WTC11 (cell line): ENCODE measurements around the gene HOXC5. TPM values are rescaled to one million over a fixed set of nuclear protein-coding genes. Genes with fewer than 3 reads are reported as not detected.

Experiments used
- ATAC-seq: fragments of 200-7000 bp; cut with Tn5 transposase; 2 replicates; pipeline ENCODE4 v1.10.0; 2021; ENCODE audit warnings: mild to moderate bottlenecking, moderate library complexity
- CTCF ChIA-PET: fragments of 300-600 bp; sonication (Branson Sonifier 250); formaldehyde crosslinking; loops from one replicate; lab custom pipeline; 2021; ENCODE audit warnings: antibody characterized with exemption; lab: Charles Lee
- POLR2A ChIA-PET: fragments of 350-600 bp; sonication (Branson Sonifier 250); formaldehyde crosslinking; loops from one replicate; lab custom pipeline; 2021; ENCODE audit warnings: antibody characterized with exemption; lab: Charles Lee
- DNase-seq: peaks from one replicate; pipeline ENCODE4 v3.0.0; 2021; ENCODE audit warnings: low spot score
- H3K27ac Mint-ChIP-seq: 2 replicates; pipeline ENCODE4 v1.8.0; 2021; ENCODE audit warnings: mixed read lengths
- H3K27me3 Mint-ChIP-seq: 2 replicates; pipeline ENCODE4 v1.8.0; 2021; ENCODE audit warnings: low read depth, mild to moderate bottlenecking, moderate library complexity, mixed read lengths
- H3K36me3 Mint-ChIP-seq: 2 replicates; pipeline ENCODE4 v1.8.0; 2021; ENCODE audit warnings: mixed read lengths
- H3K4me1 Mint-ChIP-seq: 2 replicates; pipeline ENCODE4 v1.8.0; 2022; ENCODE audit warnings: mixed read lengths
- H3K4me3 Mint-ChIP-seq: 2 replicates; pipeline ENCODE4 v1.8.0; 2021; ENCODE audit warnings: mild to moderate bottlenecking, moderate library complexity, mixed read lengths
- H3K9me3 Mint-ChIP-seq: 2 replicates; pipeline ENCODE4 v1.8.0; 2021; ENCODE audit warnings: mixed read lengths
- AFF4 ChIP-seq: sonication (generic); formaldehyde crosslinking; IDR thresholded peaks from 2 replicates; pipeline ENCODE4 v1.8.1; 2023; ENCODE audit warnings: mild to moderate bottlenecking, missing genetic modification reagents, borderline replicate concordance
- AR ChIP-seq: fragments of 250-450 bp; sonication (Bioruptor Pico); IDR thresholded peaks from 2 replicates; pipeline ENCODE4 v1.9.0; 2021; ENCODE audit warnings: mild to moderate bottlenecking
- ATF6 ChIP-seq: sonication (generic); formaldehyde crosslinking; IDR thresholded peaks from 2 replicates; pipeline ENCODE4 v1.8.1; 2023; ENCODE audit warnings: mild to moderate bottlenecking, missing genetic modification reagents
- CTCF ChIP-seq: fragments of 200-600 bp; IDR thresholded peaks from 2 replicates; pipeline ENCODE4 v1.8.0; 2022; ENCODE audit warnings: antibody characterized with exemption
- FOXJ3 ChIP-seq: sonication (generic); formaldehyde crosslinking; IDR thresholded peaks from 2 replicates; pipeline ENCODE4 v1.9.0; 2021; ENCODE audit warnings: missing genetic modification reagents, mild to moderate bottlenecking, borderline replicate concordance
- FOXP1 ChIP-seq: sonication (generic); formaldehyde crosslinking; IDR thresholded peaks from 2 replicates; pipeline ENCODE4 v1.8.0; 2022; ENCODE audit warnings: missing genetic modification reagents, mild to moderate bottlenecking, moderate library complexity, borderline replicate concordance
- KAT7 ChIP-seq: sonication (generic); formaldehyde crosslinking; IDR thresholded peaks from 2 replicates; pipeline ENCODE4 v1.8.1; 2023; ENCODE audit warnings: missing genetic modification reagents, mild to moderate bottlenecking, borderline replicate concordance
- NR2C2 ChIP-seq: sonication (generic); formaldehyde crosslinking; IDR thresholded peaks from 2 replicates; pipeline ENCODE4 v1.8.0; 2022; ENCODE audit warnings: mild to moderate bottlenecking, missing genetic modification reagents
- OVOL2 ChIP-seq: fragments of 250-450 bp; sonication (Bioruptor Pico); IDR thresholded peaks from 2 replicates; pipeline ENCODE4 v1.9.0; 2021; ENCODE audit warnings: mild to moderate bottlenecking, borderline replicate concordance
- SMAD3 ChIP-seq: sonication (generic); formaldehyde crosslinking; IDR thresholded peaks from 2 replicates; pipeline ENCODE4 v1.8.0; 2022; ENCODE audit warnings: missing genetic modification reagents, mild to moderate bottlenecking, borderline replicate concordance
- SMAD4 ChIP-seq: sonication (generic); formaldehyde crosslinking; IDR thresholded peaks from 2 replicates; pipeline ENCODE4 v1.8.0; 2022; ENCODE audit warnings: mild to moderate bottlenecking, missing genetic modification reagents
- SOX15 ChIP-seq: fragments of 250-450 bp; sonication (Bioruptor Pico); IDR thresholded peaks from 2 replicates; pipeline ENCODE4 v1.9.0; 2021; ENCODE audit warnings: mild to moderate bottlenecking
- STAT6 ChIP-seq: sonication (generic); formaldehyde crosslinking; conservative IDR thresholded peaks from 2 replicates; pipeline ENCODE4 v1.8.1; 2023; ENCODE audit warnings: mild to moderate bottlenecking, low read depth, missing genetic modification reagents, moderate library complexity
- ZNF263 ChIP-seq: sonication (generic); formaldehyde crosslinking; IDR thresholded peaks from 2 replicates; pipeline ENCODE4 v1.8.1; 2022; ENCODE audit warnings: low read depth, mild to moderate bottlenecking, moderate library complexity, missing genetic modification reagents
- ZNF317 ChIP-seq: sonication (generic); formaldehyde crosslinking; IDR thresholded peaks from 2 replicates; pipeline ENCODE4 v1.8.1; 2023; ENCODE audit warnings: low read depth, mild to moderate bottlenecking, moderate library complexity, missing genetic modification reagents, borderline replicate concordance
- total RNA-seq: library from RNA; stranded (reverse); gene quantifications from 3 replicates; pipeline ENCODE4 v1.2.3, GENCODE V29; 2021

HOXC5 gene
- total RNA-seq, 1 experiment from 2014 or later: not detected

- H3K4me3 Mint-ChIP-seq: no peak overlapping the region
- peaks cover 21% of the 10 kb centered on the region for H3K4me1 Mint-ChIP-seq
- ChIA-PET CTCF (interaction anchor here (0.6 to 4.8 kb wide), 6 partner anchors 9 to 171 kb away, joined by 3 to 23 read pairs (median 4); no protein-coding TSS in a partner anchor), POLR2A (no interaction called here)
- DNase-seq (no peak), ATAC-seq (no peak)
- no peaks in the 10 kb centered on the region for H3K36me3 Mint-ChIP-seq
- H3K27me3 Mint-ChIP-seq: peaks cover 99% of the 10 kb centered on the region
- TF ChIP-seq KAT7 (no peak), FOXJ3 (CRISPR knock-in tag) (no peak), SOX15 (CRISPR knock-in tag) (no peak)
- TF ChIP-seq, all 79 proteins: peak for 0
- Mint-ChIP-seq H3K9me3 (no peaks in the 10 kb centered on the region), H3K27ac (no peak overlapping the region)
Observed at GRCh38 chr12:54037360-54038283, 4.8 kb downstream of the HOXC5 start.

GRCh38 chr12:54038284-54038870 lies 5.5 kb downstream of the HOXC5 start:
- Mint-ChIP-seq H3K4me1 (peaks cover 16% of the 10 kb centered on the region), H3K27me3 (peaks cover 99% of the 10 kb centered on the region), H3K4me3 (no peak overlapping the region), H3K9me3 (no peaks in the 10 kb centered on the region), H3K36me3 (no peaks in the 10 kb centered on the region), H3K27ac (no peak overlapping the region)
- ATAC-seq (no peak), DNase-seq (no peak)
- POLR2A ChIA-PET: no interaction called here
- CTCF ChIA-PET: interaction anchor here (0.7 to 4.8 kb wide), 5 partner anchors 8 to 170 kb away, joined by 3 to 23 read pairs (median 4); no protein-coding TSS in a partner anchor
- no peak for TF ChIP-seq ZNF317 (CRISPR knock-in tag)

GRCh38 chr12:54038871-54039414 lies 6.1 kb downstream of the HOXC5 start:
- Mint-ChIP-seq H3K27ac (no peak overlapping the region), H3K36me3 (no peaks in the 10 kb centered on the region), H3K4me3 (no peak overlapping the region), H3K9me3 (no peaks in the 10 kb centered on the region), H3K4me1 (peaks cover 13% of the 10 kb centered on the region), H3K27me3 (peaks cover 100% of the 10 kb centered on the region)
- ChIA-PET POLR2A (no interaction called here), CTCF (interaction anchor here (0.7 to 4.8 kb wide), 5 partner anchors 8 to 169 kb away, joined by 3 to 23 read pairs (median 4); no protein-coding TSS in a partner anchor)
- TF ChIP-seq STAT6 (no peak), SMAD3 (CRISPR knock-in tag) (no peak), AR (CRISPR knock-in tag) (no peak), AFF4 (CRISPR knock-in tag) (no peak), SMAD4 (CRISPR knock-in tag) (no peak), ATF6 (CRISPR knock-in tag) (no peak), OVOL2 (no peak), FOXP1 (no peak), ZNF263 (CRISPR knock-in tag) (no peak), CTCF (no peak), NR2C2 (no peak)
- ATAC-seq (no peak), DNase-seq (no peak)
